HepG2 (cell line): ENCODE measurements around the gene MPC1. TPM values are rescaled to one million over a fixed set of nuclear protein-coding genes. Genes with fewer than 3 reads are reported as not detected.
A peak's percentile ranks its signal among the peaks of the same experiment; 100 is the strongest.

Experiments used
- ATF7 ChIP-seq, 2 experiments: fragments of 450-650 bp in 1 of 2; sonication (generic) in 1 of 2; formaldehyde crosslinking in 1 of 2; IDR thresholded peaks; 2 replicates each; pipeline versions ENCODE4 v1.4.0 to v1.6.1; 2016 to 2020; ENCODE audit warnings: antibody characterized with exemption in 1 of 2, mild to moderate bottlenecking in 1 of 2, missing genetic modification reagents in 1 of 2
- BORCS8-MEF2B ChIP-seq: sonication (generic); formaldehyde crosslinking; IDR thresholded peaks from 2 replicates; pipeline ENCODE4 v1.8.0; 2022; ENCODE audit warnings: mild to moderate bottlenecking, missing genetic modification reagents
- BRD4 ChIP-seq: sonication (generic); formaldehyde crosslinking; IDR thresholded peaks from 2 replicates; pipeline ENCODE4 v1.4.0; 2020; ENCODE audit warnings: missing genetic modification reagents
- EP300 ChIP-seq, 3 experiments: sonication (generic) in 1 of 3; formaldehyde crosslinking in 1 of 3; IDR thresholded peaks; 2 replicates each; pipeline versions ENCODE4 v1.5.1 to v1.6.1; 2011 to 2020; ENCODE audit warnings: low read depth in 2 of 3, low read length in 2 of 3, borderline replicate concordance in 1 of 3, improper control_type of control experiment in 1 of 3, mild to moderate bottlenecking in 1 of 3, missing genetic modification reagents in 1 of 3, moderate library complexity in 1 of 3
- ETV5 ChIP-seq: IDR thresholded peaks from 2 replicates; pipeline ENCODE4 v1.6.1; 2018; ENCODE audit warnings: missing biosample characterization, missing genetic modification reagents, inconsistent platforms, borderline replicate concordance
- GATAD2A ChIP-seq: IDR thresholded peaks from 2 replicates; pipeline ENCODE4 v1.6.1; 2016
- KLF9 ChIP-seq: IDR thresholded peaks from 2 replicates; pipeline ENCODE4 v1.6.1; 2016; ENCODE audit warnings: low read depth
- KMT2A ChIP-seq: sonication (generic); formaldehyde crosslinking; IDR thresholded peaks from 2 replicates; pipeline ENCODE4 v1.4.0; 2020; ENCODE audit warnings: missing genetic modification reagents
- MEIS2 ChIP-seq: sonication (generic); formaldehyde crosslinking; IDR thresholded peaks from 2 replicates; pipeline ENCODE4 v1.9.0; 2021; ENCODE audit warnings: mild to moderate bottlenecking, missing genetic modification reagents
- MZF1 ChIP-seq: sonication (generic); formaldehyde crosslinking; IDR thresholded peaks from 2 replicates; pipeline ENCODE4 v1.8.1; 2023; ENCODE audit warnings: mild to moderate bottlenecking, missing genetic modification reagents, borderline replicate concordance
- POGZ ChIP-seq: sonication (generic); formaldehyde crosslinking; IDR thresholded peaks from 2 replicates; pipeline ENCODE4 v1.4.0; 2020; ENCODE audit warnings: mild to moderate bottlenecking, missing genetic modification reagents
- POLR2A ChIP-seq, 2 experiments: IDR thresholded peaks; 2 replicates each; pipeline ENCODE4 v1.6.1; 2011; ENCODE audit warnings: low read depth in 2 of 2, low read length in 2 of 2, mild to moderate bottlenecking in 1 of 2, moderate library complexity in 1 of 2; ENCODE audit not compliant: insufficient read depth in 1 of 2
- SMAD1 ChIP-seq: sonication (generic); formaldehyde crosslinking; IDR thresholded peaks from 2 replicates; pipeline ENCODE4 v1.4.0; 2020; ENCODE audit warnings: missing genetic modification reagents, low read depth, mild to moderate bottlenecking, borderline replicate concordance
- TEAD3 ChIP-seq: optimal IDR thresholded peaks from 2 replicates; pipeline ENCODE3; 2016; ENCODE audit warnings: borderline replicate concordance
- ZFY ChIP-seq: sonication (generic); formaldehyde crosslinking; IDR thresholded peaks from 2 replicates; pipeline ENCODE4 v1.4.0; 2020; ENCODE audit warnings: missing genetic modification reagents
- ZMYM3 ChIP-seq: sonication (generic); formaldehyde crosslinking; IDR thresholded peaks from 2 replicates; pipeline ENCODE4 v1.5.1; 2020; ENCODE audit warnings: mild to moderate bottlenecking, missing genetic modification reagents
- ZNF10 ChIP-seq: sonication (generic); formaldehyde crosslinking; IDR thresholded peaks from 2 replicates; pipeline ENCODE4 v1.4.0; 2020; ENCODE audit warnings: mild to moderate bottlenecking, low read depth, missing genetic modification reagents, borderline replicate concordance
- ZNF292 ChIP-seq: sonication (generic); formaldehyde crosslinking; IDR thresholded peaks from 2 replicates; pipeline ENCODE4 v1.8.1; 2022; ENCODE audit warnings: mild to moderate bottlenecking, low read depth, missing genetic modification reagents, borderline replicate concordance
- ZNF331 ChIP-seq: sonication (generic); formaldehyde crosslinking; IDR thresholded peaks from 2 replicates; pipeline ENCODE4 v1.4.0; 2020; ENCODE audit warnings: missing genetic modification reagents
- ZNF547 ChIP-seq: sonication (generic); formaldehyde crosslinking; IDR thresholded peaks from 2 replicates; pipeline ENCODE4 v1.5.1; 2020; ENCODE audit warnings: mild to moderate bottlenecking, missing genetic modification reagents
- ZNF781 ChIP-seq: sonication (generic); formaldehyde crosslinking; IDR thresholded peaks from 2 replicates; pipeline ENCODE4 v1.5.1; 2020; ENCODE audit warnings: borderline replicate concordance, mild to moderate bottlenecking, missing genetic modification reagents; ENCODE audit errors: not compliant biosample characterization
- polyA plus RNA-seq, 8 experiments: library from polyadenylated mRNA; depleted of rRNA in 3 of 8; stranded (reverse) in 7 of 8; unstranded in 1 of 8; fragments of >200 nt; fragmentation: Illumina TruSeq in 4 of 8; extraction: Trizol in 4 of 8; gene quantifications; 2 replicates each; pipeline versions ENCODE4 v1.2.1 to v1.2.3, GENCODE V29; 2011 to 2016; ENCODE audit warnings: low read depth in 4 of 8, missing spikeins in 1 of 8, mixed read lengths in 1 of 8; ENCODE audit not compliant: insufficient read depth in 1 of 8
- total RNA-seq, 5 experiments: library from RNA; depleted of rRNA; stranded (reverse); fragments of >200 nt; fragmentation: Illumina TruSeq; extraction: Trizol; gene quantifications; 2 replicates each; pipeline ENCODE4 v1.2.3, GENCODE V29; 2016; ENCODE audit warnings: low read depth in 1 of 5
- TF ChIP-seq, protein P1 (sequence below), 2 experiments: sonication (generic) in 1 of 2; formaldehyde crosslinking in 1 of 2; IDR thresholded peaks; 2 replicates each; pipeline versions ENCODE4 v1.4.0 to v1.6.1; 2018 to 2020; ENCODE audit warnings: missing genetic modification reagents in 2 of 2, borderline replicate concordance in 1 of 2, low read depth in 1 of 2, mild to moderate bottlenecking in 1 of 2, missing biosample characterization in 1 of 2
- TF ChIP-seq, protein P2 (sequence below): sonication (generic); formaldehyde crosslinking; IDR thresholded peaks from 2 replicates; pipeline ENCODE4 v1.9.0; 2021; ENCODE audit warnings: missing genetic modification reagents, mild to moderate bottlenecking, borderline replicate concordance
- TF ChIP-seq, protein P3 (sequence below): sonication (generic); formaldehyde crosslinking; IDR thresholded peaks from 2 replicates; pipeline ENCODE4 v1.8.1; 2023; ENCODE audit warnings: missing genetic modification reagents, inconsistent platforms, borderline replicate concordance

Gene MPC1
- total and polyA plus RNA-seq, 2 of the 13 experiments (the other 11 are each of a cell fraction or from before 2014, with no cell fraction given) = 189 to 214 TPM

DNA sequence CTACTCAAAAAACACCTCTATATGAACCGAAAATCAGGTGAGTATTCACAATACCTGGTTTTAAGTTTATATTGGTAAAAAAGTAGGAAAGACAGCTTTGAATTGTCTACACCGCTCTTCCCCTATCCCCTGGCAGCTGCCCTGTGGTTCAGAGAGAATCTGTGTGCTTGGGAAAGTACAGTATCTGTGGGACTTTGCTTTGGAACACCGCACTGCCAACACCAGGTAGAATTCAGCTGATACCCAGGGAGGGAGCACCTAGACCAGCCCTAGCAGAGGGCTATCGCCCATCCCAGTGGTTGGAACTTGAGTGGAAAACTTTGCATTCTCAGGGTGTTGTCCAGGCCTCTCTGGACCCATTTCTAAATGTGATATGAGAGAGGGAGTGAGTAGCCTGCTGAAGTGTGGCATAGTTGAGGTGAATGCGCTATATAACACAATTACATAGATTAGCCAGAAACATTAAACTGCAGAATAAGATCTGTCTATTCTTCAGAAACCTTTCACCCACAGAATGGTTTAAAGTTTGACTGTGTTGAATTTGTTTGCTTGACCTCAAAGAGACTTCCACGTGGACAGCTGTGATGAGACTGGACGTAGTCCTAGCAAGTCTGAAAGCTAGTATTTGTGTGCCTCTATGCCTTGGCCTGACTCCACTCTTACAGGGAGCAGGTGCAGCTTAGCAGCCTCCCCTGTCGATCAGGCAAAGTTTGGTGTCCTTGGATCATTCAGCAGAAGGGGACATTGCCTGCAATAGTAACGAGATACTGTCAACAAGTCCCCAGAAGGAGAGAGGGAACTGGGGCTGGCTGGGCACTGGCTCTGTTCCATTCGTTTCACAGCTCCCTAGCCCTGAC is 11.5 kb upstream of the MPC1 start (continued):
- no peak for TF ChIP-seq SMAD1 (CRISPR knock-in tag)
- TF ChIP-seq ATF7 (IDR thresholded peaks at IDR 0.05) = no peak
- TF ChIP-seq ATF7 (CRISPR knock-in tag; IDR thresholded peaks at IDR 0.05) = no peak
- peak; percentile 72; the same call in 1 of the 2 replicates for TF ChIP-seq ZMYM3 (CRISPR knock-in tag)
- 0 out of 2 replicates have a peak, but pooled peaks have one; percentile 47 for TF ChIP-seq MZF1 (CRISPR knock-in tag)
- TF ChIP-seq ZFY (CRISPR knock-in tag) = peak; percentile 65
- TF ChIP-seq, protein P1, sequence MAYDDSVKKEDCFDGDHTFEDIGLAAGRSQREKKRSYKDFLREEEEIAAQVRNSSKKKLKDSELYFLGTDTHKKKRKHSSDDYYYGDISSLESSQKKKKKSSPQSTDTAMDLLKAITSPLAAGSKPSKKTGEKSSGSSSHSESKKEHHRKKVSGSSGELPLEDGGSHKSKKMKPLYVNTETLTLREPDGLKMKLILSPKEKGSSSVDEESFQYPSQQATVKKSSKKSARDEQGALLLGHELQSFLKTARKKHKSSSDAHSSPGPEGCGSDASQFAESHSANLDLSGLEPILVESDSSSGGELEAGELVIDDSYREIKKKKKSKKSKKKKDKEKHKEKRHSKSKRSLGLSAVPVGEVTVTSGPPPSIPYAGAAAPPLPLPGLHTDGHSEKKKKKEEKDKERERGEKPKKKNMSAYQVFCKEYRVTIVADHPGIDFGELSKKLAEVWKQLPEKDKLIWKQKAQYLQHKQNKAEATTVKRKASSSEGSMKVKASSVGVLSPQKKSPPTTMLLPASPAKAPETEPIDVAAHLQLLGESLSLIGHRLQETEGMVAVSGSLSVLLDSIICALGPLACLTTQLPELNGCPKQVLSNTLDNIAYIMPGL (CRISPR knock-in tag; IDR thresholded peaks at IDR 0.05; ENCODE audit: borderline replicate concordance in 1 of 2, low read depth in 1 of 2) = peak; percentile 24 to 35; a peak in 1 of 4 replicates
- no peak for TF ChIP-seq ZNF781
- peak in 1 of 2 experiments; percentile 20; a peak in 1 of 4 replicates for TF ChIP-seq POLR2A (IDR thresholded peaks at IDR 0.05; ENCODE audit: insufficient read depth in 1 of 2, low read depth in 2 of 2, low read length in 2 of 2)
- TF ChIP-seq ZNF331 = peak; percentile 29; the same call in 1 of the 2 replicates
- no peak; a peak in 1 of 4 replicates for TF ChIP-seq EP300 (IDR thresholded peaks at IDR 0.05; ENCODE audit: low read depth in 2 of 2, low read length in 2 of 2)
- no peak for TF ChIP-seq EP300 (CRISPR knock-in tag; IDR thresholded peaks at IDR 0.05; ENCODE audit: borderline replicate concordance)
- TF ChIP-seq GATAD2A = peak; percentile 92
- TF ChIP-seq BRD4 (CRISPR knock-in tag) = no peak
- peak; percentile 85; the same call in 1 of the 2 replicates for TF ChIP-seq ZNF292 (CRISPR knock-in tag)
- TF ChIP-seq, protein P2, sequence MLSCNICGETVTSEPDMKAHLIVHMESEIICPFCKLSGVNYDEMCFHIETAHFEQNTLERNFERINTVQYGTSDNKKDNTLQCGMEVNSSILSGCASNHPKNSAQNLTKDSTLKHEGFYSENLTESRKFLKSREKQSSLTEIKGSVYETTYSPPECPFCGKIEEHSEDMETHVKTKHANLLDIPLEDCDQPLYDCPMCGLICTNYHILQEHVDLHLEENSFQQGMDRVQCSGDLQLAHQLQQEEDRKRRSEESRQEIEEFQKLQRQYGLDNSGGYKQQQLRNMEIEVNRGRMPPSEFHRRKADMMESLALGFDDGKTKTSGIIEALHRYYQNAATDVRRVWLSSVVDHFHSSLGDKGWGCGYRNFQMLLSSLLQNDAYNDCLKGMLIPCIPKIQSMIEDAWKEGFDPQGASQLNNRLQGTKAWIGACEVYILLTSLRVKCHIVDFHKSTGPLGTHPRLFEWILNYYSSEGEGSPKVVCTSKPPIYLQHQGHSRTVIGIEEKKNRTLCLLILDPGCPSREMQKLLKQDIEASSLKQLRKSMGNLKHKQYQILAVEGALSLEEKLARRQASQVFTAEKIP = no peak
- TF ChIP-seq, protein P3, sequence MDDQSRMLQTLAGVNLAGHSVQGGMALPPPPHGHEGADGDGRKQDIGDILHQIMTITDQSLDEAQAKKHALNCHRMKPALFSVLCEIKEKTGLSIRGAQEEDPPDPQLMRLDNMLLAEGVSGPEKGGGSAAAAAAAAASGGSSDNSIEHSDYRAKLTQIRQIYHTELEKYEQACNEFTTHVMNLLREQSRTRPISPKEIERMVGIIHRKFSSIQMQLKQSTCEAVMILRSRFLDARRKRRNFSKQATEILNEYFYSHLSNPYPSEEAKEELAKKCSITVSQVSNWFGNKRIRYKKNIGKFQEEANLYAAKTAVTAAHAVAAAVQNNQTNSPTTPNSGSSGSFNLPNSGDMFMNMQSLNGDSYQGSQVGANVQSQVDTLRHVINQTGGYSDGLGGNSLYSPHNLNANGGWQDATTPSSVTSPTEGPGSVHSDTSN (CRISPR knock-in tag) = no peak
- 0 out of 2 replicates have a peak, but pooled peaks have one; percentile 34 for TF ChIP-seq KMT2A (CRISPR knock-in tag)
- no peak for TF ChIP-seq ZNF10 (CRISPR knock-in tag)
- no peak for TF ChIP-seq KLF9 (CRISPR knock-in tag)
- TF ChIP-seq TEAD3 (CRISPR knock-in tag) = peak; percentile 69
- no peak for TF ChIP-seq ZNF547
- peak; percentile 77; the same call in 1 of the 2 replicates for TF ChIP-seq BORCS8-MEF2B (CRISPR knock-in tag)
- TF ChIP-seq POGZ (CRISPR knock-in tag) = peak; percentile 73; the same call in 1 of the 2 replicates
- TF ChIP-seq MEIS2 (CRISPR knock-in tag) = no peak
- TF ChIP-seq ETV5 (CRISPR knock-in tag) = no peak
